GM19452 (cell line): Measurements from ENCODE around the gene MVB12B.

Experiments
- ATAC-seq: cut with Tn5 transposase; IDR thresholded peaks from one replicate; pipeline ENCODE4 v1.9.1; 2021; ENCODE audit not compliant: unreplicated experiment

The MVB12B gene

DNA sequence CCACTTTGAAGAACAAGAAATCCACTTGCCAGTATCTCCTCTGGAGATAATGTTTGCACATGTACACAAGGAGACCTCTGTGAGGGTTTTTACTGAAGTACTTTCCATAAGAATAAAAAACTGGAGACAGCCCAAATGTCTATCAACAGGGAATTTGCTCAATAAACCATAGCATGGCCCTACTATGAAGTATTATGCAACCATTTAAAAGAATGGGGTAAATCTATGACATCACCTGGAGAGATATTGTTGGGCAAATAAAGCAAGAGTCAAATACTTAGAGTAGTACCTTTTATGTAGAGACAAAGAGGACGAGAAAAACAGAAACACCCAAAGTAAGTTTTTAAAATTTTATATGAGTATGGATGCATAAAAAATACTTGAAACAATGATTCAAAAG is 23.9 kb upstream of the MVB12B start:
- no peak for ATAC-seq

DNA sequence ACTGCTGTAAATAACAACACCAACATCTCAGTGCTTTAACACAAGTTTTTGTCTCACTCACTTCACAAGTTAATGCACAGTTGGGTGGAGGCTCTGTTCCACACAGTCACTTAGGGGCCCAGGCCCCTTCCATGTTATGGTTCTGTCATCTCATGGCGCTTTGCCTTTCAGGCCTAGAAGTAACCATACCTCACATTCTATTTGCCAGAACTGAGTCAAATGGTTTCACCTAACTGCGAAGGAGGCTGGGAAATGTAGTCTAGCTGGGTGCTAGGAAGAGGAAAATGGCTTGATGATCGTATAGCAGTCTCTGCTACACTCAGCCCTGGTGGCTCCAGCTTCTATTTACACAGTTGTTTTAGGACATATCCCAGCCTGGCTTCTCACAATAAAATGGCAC is 23.1 kb upstream of the MVB12B start:
- no peak for ATAC-seq

DNA sequence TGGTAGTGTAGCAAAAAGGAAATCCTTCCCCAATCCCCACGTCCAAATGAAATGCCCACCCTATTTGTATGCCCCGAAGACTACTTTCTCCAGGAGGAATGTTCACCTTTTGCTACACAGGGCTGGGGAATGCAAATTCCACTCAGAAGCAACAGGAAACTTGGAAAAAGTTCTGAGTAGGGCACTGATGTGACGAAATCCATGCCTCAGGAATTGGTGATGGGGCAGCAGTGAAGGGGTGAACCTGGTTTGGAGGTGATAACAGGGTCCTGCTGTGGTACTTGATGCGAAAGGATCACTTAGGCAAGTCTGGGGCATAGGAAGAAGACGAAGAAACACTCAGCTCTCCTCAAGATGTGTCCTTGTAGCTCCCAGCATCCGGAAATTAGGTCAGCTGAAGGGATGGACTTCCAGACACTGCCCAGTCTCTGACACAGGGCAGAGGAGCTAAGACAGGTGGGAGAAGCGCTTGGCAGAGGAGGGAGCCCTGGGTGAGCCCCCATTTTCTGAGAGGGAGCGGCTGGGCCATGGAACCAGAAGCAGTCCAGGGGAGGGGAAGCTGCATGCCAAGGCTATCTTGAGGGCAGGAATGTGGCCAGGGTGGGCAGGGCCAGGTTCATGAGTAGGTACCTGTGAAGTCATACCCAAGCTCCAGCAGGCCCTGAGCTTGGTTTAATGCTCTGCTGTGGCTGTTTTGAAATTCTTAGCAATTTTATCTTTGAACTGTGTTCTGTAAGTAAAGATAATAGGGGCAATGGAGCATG is 22.2 kb upstream of the MVB12B start:
- no peak for ATAC-seq

DNA sequence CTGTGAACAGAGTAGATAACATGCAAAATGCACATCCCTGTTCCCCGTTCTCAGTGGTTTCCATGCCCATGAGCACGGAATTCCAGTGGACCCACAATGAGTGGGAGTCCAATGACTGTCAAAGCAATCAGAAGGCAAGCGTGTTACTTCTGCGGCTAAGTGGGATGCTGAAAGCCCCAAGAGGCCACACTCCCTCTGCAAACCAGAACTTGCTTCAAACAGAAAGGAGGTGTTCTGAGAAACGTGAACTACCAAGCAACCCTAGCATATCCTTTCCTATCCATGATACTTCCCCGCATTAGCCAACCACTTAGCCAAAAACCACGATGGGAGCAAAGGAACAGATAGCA is 21.7 kb upstream of the MVB12B start:
- no peak for ATAC-seq

DNA sequence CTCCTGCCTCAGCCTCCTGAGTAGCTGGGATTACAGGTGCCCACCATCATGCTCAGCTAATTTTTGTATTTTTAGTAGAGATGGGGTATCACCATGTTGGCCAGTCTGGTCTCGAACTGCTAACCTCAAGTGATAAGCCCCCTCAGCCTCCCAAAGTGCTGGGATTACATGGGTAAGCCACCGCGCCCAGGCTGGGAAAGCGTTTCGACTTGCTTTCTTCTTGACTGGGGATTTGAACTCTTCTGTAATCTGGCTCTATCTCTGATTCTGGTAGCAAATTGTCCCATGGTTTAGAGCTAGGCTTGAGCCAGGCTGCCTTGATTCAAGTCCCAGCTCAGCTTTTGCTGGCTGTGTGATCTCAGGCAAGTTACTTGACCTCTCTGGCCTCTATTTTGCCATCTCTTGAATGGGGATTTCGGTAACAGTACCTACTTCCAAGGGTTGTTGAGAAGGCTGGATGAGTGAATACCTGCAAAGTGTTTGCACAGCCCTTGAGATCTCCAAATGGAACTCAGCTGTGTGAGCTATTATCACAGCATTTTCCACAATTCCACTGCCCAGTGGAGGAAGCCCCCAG is 20.5 kb upstream of the MVB12B start:
- no peak for ATAC-seq

DNA sequence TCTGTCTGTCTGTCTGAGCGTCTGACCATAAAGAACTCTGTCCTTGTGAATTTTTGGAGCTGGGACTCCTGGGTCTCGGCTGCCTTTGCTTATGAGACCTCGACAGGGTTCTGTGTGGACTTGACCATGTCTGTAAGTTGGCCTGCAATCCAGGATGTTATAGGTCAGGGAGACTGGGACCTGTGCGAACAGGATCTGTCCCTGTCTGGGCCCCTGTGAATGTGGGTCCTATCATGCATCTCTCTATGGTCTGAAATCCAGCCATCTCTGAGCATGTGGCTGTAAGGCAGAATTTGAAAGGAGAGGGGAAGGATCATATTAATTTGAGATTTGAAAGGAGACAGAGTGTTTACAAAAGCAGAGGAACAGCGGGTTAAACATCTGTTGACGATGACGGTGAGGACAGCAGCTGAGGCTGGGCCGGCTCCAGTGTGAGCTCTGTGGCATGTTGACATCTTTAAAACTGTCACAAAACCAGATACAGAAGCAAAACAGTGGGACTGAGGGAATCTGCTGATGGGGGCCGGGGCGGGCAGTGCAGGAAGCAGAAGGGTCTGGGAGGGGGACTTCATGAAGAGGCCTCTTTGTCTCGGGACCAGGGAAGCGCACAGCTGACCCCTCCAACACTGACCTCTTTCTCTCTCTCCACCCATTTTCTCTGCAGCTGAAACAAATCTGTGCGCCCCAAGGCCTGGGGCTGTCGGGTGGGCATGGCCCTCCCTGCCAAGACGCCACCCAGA is 19.1 kb upstream of the MVB12B start:
- no peak for ATAC-seq

DNA sequence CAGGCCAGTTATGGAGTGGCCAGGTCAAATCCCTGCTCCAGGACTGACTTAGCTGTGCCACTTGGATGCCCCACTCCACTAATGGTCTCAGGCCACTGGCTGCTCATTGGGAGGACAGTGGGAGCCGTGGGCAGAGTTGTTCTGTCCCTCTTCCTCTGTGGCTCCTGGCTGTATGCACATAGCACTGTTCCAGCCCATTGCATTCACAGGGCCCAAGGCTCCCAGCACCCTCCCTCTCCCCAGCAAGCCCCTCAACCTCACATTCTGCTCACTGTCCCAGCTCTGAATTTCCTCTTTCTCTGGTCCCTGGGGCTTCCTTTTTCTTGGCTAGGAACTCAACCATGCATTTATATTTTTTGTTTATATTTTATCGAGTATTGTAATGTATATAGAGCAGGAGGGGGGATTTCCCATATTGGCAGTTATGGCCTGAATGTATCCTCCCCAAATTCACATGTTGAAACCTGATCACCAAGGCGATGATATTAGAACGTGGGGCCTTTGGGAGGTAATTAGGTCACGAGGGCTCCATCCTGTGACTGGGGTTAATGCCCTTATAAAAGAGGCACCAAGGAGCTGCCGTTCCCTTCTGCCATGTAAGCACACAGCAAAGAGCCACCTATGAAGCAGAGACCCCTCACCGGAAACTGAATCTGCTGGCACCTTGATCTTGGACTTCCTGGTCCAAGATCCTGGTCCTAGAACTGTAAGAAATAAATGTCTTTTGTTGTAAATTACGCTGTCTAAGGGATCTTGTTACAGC is 17.0 kb upstream of the MVB12B start:
- no peak for ATAC-seq

DNA sequence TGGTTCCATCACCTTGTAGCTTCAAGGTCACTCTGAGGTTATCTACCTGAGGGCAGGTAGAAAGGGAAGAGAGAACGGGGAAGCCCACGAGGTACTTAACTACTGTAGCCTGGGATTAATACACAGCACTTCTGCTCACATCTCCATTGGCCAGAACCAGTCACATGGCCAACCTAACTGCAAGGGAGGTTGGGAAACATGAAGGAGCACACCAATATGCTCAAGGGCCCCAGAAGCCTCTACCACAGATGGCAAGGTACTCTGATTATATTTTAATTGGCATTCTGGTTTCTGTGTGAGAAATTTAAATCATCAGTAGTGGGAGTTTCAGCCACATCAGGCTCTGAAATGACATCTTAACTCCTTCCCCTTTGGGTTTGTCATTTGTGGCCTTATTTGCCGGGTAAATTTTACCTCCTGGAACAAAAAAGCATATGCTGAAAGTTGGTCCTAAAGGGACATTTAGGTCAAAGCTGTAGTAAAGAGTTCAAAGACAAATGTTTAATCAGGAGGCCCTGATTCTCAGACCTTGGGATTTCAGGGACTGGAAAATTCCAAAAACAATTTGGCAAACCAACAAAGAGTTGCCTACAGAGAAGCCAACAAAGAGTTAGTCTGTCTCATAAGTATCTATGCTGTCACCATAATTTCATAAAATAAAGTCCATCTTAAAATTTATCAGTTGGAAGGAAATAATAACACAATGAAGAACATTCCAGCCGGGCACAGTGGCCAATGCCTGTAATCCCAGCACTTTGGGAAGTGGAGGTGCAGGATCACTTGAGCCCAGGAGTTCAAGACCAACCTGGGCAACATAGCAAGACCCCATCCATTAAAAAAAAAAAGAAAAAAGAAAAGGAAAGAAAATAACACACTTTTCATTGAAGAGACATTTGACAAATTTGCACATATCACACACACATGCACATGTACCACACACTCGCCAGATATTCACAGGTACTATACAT is 13.8 kb upstream of the MVB12B start:
- no peak for ATAC-seq

DNA sequence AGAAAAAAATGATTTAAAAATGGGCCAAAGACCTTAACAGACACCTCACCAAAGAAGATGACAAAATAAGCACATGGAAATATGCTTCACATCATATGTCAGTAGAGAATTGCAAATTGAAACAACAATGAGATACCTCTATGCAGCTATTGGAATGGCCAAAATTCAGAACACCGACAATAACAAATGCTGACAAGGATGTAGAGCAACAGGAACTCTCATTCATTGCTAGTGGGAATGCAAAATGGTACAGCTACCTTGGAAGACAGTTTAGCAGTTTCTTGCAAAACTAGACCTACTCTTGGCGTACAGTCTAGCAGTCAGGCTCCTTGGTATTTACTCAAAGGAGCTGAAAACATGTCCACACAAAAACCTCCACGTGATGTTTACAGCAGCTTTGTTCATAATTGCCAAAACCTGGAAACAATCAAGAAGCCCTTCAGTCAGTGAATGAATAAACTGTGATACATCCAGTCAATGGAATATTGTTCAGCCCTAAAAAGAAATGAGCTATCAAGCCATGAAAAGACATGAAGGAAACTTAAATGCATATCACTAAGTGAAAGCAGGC is 10.5 kb upstream of the MVB12B start:
- no peak for ATAC-seq

DNA sequence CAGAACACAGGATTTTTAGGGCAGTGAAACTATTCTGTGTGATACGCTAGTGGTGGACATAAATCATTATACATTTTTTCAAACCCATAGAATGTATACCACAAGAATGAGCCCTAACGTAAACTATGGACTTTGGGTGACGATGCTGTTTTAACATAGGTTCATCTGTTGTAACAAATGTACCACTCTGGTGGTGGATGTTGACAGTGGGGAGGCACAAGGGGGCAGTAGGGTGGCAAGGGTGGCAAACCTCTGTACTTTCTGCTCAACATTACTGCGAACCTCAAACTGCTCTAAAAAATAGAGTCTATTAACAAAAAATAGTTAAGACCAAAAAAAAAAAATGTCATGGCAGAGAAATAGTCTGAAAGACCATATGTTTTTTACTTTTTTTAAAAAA is 9.1 kb upstream of the MVB12B start:
- ATAC-seq = no peak

DNA sequence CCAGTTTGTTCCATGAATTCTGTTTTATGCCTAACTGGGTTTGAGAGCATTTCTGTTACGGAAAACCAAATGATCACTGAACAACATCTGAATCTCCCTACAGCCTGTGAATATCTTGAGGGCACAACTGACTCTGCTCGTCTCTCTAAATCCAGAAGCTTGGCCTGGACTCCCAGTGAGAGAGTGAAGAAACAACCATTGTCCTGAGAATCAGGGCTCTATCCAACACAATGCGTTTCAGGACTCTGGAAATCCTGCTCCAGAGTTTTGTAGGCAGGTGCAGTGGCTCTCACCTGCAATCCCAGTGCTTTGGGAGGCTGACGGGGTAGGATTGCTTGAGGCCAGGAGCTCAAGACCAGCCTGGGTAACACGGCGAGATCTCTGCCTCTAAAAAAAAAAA is 7.8 kb upstream of the MVB12B start:
- ATAC-seq = no peak

DNA sequence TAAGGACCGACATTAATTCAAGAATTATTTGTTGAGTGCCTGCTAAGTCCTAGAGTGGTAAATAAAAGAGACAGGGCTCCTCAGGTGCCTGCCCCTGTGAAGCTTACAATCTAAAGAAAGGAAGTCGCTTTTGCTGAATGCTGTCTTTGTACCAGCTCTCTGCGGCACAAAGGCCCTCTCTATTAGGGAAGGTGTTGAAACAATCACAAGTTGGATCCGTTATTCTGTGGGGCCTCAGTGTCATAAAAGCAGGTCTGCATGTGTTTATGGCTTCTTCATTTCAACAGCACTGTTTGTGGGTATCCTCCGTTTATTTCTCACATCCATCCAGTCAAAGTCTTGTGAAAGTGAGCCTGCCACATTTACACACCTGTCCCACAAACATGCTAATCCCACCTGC is 7.0 kb upstream of the MVB12B start:
- ATAC-seq = no peak

DNA sequence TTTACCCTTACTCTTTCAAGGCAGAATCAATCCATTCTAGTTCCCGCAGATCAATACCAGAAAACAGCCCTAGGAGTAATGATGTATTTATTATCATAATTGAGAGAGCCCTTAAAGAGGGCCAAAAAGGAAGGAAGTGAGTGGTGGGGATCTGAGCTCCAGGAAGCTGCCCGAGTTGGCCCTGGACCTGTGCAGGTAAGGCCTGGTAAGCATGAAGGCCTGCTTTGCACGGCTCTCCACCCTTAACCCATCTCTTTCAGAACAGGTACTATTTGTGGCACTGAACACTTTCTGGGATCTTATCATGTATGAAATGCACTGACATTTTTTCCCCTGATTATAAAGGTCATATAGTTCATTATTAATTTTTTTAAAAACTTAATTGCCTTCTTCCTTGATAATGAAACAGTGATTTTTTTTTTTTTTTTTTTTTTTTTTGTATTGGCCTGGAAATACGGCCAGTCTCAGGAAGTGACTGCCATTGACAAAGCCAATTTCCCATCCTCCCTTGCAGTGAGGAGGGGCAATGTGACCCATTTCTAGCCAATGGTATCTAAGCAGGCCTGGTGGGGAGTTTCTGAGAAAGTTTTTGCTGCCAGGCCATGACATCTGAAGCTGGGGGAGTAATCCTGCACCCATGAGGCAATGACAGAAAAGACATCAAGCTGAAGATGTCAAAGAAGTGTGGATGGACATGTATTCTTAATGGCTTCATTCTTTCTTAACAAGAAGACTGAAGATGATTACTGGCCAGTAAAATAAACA is 6.3 kb upstream of the MVB12B start:
- ATAC-seq = no peak

DNA sequence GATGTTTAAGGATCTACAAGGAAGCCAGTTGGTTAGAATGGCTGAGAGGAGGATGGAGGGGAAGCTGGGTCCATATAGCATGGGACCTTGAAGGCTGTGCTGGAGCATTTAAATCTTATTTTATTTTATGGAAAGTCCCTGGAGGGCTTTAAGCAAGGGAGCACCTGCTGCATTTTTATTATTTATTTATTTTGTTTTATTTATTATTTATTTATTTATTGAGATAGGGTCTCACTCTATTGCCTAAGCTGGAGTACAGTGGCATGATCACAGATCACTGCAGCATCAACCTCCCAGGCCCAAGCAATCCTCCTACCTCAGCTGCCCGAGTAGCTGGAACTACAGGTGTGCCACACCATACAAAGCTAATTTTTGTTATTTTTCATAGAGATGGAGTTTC is 4.9 kb upstream of the MVB12B start:
- ATAC-seq = no peak

DNA sequence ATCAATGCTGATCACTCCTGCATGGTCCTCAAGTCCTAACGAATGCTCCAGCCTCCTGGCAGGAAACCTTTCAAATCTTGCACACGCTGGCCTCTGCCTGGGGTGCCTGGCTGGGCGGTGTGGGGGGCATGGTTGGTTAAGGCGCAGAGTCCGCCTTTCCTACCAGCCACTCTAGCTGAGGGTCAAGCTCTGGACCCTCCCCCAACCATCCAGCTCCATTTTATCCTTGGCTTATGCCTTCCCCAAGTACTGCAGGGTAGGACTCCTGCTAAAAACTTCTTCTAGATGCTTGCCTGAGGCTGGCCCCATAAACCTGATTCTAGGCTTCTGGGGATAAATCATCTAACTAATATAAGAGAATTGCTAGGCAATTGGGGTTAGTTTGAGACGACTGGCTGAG is 808 bp upstream of the MVB12B start:
- ATAC-seq = no peak

DNA sequence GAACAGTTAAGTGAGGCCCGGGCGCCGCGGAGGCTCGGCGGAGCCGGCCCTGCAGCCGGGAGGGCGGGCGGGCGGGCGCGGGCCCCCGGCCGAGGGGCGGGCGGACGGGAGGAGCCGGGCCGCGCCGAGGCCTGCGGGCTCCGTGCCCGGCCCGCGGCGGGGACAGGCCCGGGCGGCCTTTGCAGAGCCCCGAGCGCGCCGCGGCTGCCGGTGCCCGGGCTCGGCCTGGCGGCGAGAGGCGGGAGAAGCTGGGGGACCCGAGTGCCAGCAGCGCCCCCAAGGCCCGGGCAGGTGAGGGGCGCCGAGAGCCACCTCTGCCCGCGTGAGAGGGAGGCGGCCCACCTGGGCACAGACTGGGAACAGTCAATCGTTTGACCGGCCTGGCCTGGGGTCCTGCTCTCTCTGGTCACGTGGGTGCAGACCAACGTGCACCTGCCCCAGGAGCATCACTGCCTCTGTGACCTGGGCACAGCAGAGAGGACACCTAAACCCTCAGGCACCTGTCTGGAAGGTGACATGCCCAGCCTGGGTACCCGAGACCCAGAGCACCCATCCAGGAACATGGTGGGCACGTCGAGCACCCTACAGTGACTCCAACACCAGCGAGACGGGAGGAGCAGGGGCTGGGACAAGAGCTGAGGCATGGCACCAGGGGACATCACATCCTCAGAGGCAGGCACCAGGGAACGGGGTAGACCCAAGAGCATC is 531 bp downstream of the MVB12B start:
- no peak for ATAC-seq

DNA sequence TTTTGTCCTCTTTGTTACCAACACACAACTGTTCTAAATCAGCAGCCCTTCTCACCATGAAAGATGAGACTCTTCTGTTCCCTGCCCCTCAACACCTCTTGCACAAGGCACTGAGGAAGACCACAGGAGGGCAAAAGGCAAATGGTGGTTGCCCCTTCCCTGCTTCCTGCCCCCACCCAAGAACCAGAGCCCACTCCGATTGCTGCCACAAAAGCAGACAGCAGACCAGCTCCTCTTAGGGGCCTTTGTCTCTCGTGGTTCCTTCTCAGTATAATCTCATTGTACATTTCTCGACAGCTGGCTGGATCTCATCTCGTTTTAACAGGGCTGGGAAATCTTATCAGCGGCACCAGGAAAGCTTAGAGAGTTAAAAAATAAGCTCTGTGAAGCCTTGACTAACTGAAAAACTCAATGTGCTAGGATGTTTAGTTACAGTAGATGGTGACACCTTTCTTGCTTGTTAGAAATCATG is 1.1 kb downstream of the MVB12B start:
- ATAC-seq = no peak

DNA sequence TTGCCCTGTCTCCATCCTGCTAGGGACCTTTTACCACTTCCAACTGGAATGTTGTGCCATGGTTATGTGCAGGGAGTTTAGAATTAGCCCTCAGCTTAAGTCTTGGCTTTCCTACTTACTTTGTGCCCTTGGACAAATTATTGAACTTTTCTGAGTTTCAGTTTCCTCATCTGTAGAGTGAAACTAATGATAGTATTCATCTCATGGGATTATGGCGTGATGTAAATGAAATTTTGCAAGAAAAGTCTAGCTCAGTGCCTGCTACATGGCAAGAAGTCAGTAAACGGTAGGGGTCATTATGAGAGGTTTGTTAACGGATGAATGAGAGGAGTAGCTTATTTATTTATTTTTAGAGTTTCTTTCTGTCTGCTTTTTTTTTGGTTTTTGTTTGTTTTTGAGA is 1.8 kb downstream of the MVB12B start:
- ATAC-seq = no peak
